ENCODE data around the gene FBXW7.

GRCh38 chr4:152455311-152455710, 80.6 kb downstream of the FBXW7 start:
- no peak for TF ChIP-seq HMGXB4 (CRISPR knock-in tag; IDR thresholded peaks at IDR 0.05; ENCODE audit: borderline replicate concordance)
- no peak for TF ChIP-seq EP300 (IDR thresholded peaks at IDR 0.05)
- no peak for TF ChIP-seq POLR2AphosphoS2 (conservative IDR thresholded peaks at IDR 0.05; ENCODE audit: low read length)
- TF ChIP-seq CEBPB (IDR thresholded peaks at IDR 0.05) = no peak
- no peak for TF ChIP-seq CTCF (IDR thresholded peaks at IDR 0.05)
- no peak for TF ChIP-seq KDM1A (IDR thresholded peaks at IDR 0.05; ENCODE audit: low read depth)

All from A549 (cell line).